Activated T-helper 1 cell treated with anti-CD3 and anti-CD28 coated beads, Interleukin-12 subunit alpha, Interleukin-12 subunit beta, Interleukin-2, Interleukin-4 antibody, amounts not matched to agents 30 ng/mL and 10 ng/mL and 1 ng/mL, durations not matched to agents 14 hours and 24 hours and 36 hours (primary cell): Measurements from ENCODE around the gene ABHD12. TPM values are rescaled to one million over a fixed set of nuclear protein-coding genes. Genes with fewer than 3 reads are reported as not detected.
"Not testable (repeated sequence)": the region's sequence is repeated elsewhere in the genome, so short reads cannot be mapped to it uniquely, and the experiment has no call there.

Experiments
- DNase-seq: peaks from one replicate; pipeline ENCODE4 v3.0.0; 2021; ENCODE audit warnings: low spot score
- H3K27ac Mint-ChIP-seq: one replicate; pipeline ENCODE4 v1.8.0; 2021; ENCODE audit warnings: mild to moderate bottlenecking, mixed read lengths
- H3K27me3 Mint-ChIP-seq: one replicate; pipeline ENCODE4 v1.8.0; 2022; ENCODE audit warnings: mild to moderate bottlenecking, moderate library complexity, mixed read lengths; ENCODE audit not compliant: insufficient read depth
- H3K36me3 Mint-ChIP-seq: one replicate; pipeline ENCODE4 v1.8.0; 2021; ENCODE audit warnings: low read depth, mixed read lengths
- H3K4me1 Mint-ChIP-seq: one replicate; pipeline ENCODE4 v1.8.0; 2021; ENCODE audit warnings: low read depth, mixed read lengths
- H3K4me3 Mint-ChIP-seq: one replicate; pipeline ENCODE4 v1.8.0; 2021; ENCODE audit warnings: mild to moderate bottlenecking, moderate library complexity, mixed read lengths
- H3K9me3 Mint-ChIP-seq: one replicate; pipeline ENCODE4 v1.8.0; 2021; ENCODE audit warnings: mixed read lengths
- intact Hi-C: fragments of 100-400 bp; cut with micrococcal nuclease; formaldehyde crosslinking; loops from one replicate; pipeline ENCODE4 v1.15.1; 2024
- total RNA-seq: library from RNA; stranded (reverse); gene quantifications from 2 replicates; pipeline ENCODE4 v1.2.3, GENCODE V29; 2022

ABHD12 gene
- total RNA-seq = 37.0 and 37.6 TPM in 2 replicates

DNA sequence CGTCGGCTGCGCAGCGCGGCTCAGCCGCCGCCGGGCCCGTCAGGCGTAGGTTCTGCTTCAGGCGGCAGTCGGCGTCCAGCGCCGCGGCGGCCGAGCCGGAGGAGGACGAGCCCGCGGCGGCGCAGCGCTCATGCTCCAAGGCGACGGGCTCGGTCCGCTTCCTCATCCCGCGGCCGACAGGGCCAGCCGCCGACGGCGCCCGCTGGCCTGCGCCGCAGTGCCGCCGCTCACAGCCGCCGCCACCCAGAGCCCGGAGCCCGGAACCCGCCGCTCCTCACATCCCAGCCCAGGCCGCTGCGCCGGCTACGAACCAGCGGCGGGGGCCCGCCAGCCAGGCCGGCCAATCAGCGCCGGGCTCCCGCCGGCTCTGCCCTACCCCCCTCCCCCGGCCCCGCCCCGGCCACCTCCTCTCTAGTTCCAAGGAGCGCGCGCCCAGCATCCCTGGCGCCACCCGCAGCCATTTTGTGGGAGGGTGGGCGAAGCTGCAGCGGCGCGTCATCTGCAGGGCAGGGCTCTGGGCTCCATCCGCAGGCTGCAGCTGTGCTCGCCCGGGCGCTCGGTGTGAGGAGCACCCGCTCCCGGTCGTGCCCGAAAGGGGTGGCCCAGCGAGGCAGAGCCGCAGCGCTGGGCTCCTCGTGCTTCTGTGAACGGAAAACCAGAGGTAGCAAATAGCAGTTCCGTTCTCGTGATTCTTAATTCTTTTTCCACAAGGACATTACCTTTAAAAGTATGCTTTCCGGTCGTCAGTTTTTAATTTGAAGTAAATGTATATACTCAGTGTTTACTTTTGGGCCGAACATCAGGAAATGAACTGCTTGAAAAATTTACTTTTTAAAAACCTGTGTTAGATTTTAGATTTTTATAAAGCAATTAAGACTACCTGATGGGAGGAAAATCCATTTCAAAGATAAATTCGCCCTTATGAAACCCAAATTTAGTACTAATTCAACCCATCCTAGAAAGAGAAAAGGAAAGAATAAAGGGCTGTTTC lies at the start of gene ABHD12:
TSS of gene ABHD12 (minus strand) at position 298 of the 991 bp plus-strand sequence. CDS start at position 166, 132 bp downstream.
- intact Hi-C loops = loop anchor here (1.0 to 5.0 kb wide), 11 partner anchors 16 to 444 kb away; partner anchors contain the start of genes ACSS1, APMAP, CST7 and ENTPD6
- DNase-seq = peak; percentile 93
- peaks cover 8% of the 10 kb centered on the region for H3K36me3 Mint-ChIP-seq
- H3K9me3 Mint-ChIP-seq = no peaks in the 10 kb centered on the region
- H3K4me3 Mint-ChIP-seq = peak within 1 kb of the TSS; percentile 90
- H3K4me1 Mint-ChIP-seq = peaks cover 18% of the 10 kb centered on the region
- H3K27me3 Mint-ChIP-seq = peaks cover 6% of the 10 kb centered on the region
- H3K27ac Mint-ChIP-seq = peak within 1 kb of the TSS; percentile 88

DNA sequence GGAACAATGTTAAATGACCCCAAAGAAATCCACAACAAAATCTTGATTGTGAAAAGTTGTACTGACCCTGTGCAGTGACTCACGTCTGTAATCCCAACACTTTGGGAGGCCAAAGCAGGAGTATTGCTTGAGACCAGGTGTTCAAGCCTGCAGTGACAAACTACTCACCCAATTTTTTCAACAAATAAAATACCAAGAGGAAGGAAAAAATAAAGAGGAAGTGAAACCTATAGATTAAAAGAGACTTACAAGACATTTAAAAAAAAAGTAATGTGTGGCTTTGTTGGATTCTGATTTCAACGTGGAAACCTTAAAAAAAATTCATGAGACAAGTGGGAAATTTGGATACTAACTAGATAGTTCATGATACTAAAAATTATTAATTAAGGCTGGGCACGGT lies 48.7 kb upstream of the ABHD12 start:
- H3K4me3 Mint-ChIP-seq = no peak overlapping the region
- no peak for DNase-seq
- no peaks in the 10 kb centered on the region for H3K9me3 Mint-ChIP-seq
- H3K36me3 Mint-ChIP-seq = peaks cover 31% of the 10 kb centered on the region
- H3K27me3 Mint-ChIP-seq = no peaks in the 10 kb centered on the region
- intact Hi-C loops = no loop called here
- H3K4me1 Mint-ChIP-seq = peaks cover 5% of the 10 kb centered on the region
- H3K27ac Mint-ChIP-seq = no peak overlapping the region

DNA sequence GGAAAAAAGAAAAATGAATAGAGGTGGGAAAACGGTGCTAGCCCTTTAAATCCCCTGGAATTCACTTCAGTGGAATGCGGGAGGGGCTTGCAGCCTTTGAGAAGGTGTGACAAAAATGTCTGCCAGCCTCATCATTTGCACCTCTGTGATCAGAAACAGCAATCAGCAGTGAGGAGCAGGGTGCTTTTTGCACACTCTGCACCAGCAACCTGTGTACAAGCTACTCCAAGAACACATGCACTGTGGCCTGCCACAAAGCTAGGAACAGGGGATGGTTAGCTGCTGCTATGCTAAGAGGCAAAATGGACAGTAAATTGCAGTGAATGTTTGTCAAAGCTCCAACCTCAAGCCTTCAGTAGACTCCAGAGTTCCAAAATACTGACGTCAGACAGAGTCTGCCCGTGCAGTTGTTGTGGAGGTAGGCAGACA lies 46.5 kb upstream of the ABHD12 start:
- Mint-ChIP-seq H3K36me3 (peaks cover 34% of the 10 kb centered on the region), H3K27ac (no peak overlapping the region)
- intact Hi-C loops = no loop called here

DNA sequence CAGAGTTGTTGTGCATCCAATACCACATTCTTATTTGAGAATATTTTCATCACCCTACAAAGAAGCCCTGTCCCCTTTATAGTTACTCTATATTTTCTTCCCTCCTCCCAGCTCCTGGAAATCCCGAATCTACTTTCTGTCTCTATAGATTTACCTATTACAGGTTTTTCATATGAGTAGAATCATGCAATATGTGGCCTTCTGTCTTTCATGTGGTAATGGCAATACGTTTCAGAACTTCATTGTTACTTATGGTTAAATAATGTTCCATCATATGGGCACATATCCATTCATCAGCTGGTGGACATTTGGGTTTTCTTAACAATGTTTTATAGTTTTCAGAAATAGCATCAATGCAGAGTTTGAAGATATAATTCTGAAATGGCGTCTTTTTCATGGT lies 33.9 kb upstream of the ABHD12 start:
- no peak for DNase-seq
- H3K9me3 Mint-ChIP-seq = no peaks in the 10 kb centered on the region
- peaks cover 4% of the 10 kb centered on the region for H3K4me1 Mint-ChIP-seq
- no peak overlapping the region for H3K27ac Mint-ChIP-seq
- H3K36me3 Mint-ChIP-seq = peaks cover 34% of the 10 kb centered on the region
- intact Hi-C loops = no loop called here
- no peak overlapping the region for H3K4me3 Mint-ChIP-seq
- no peaks in the 10 kb centered on the region for H3K27me3 Mint-ChIP-seq

More for the DNA sequence above, 46.5 kb upstream of the ABHD12 start:
- H3K4me1 Mint-ChIP-seq = peaks cover 5% of the 10 kb centered on the region
- H3K4me3 Mint-ChIP-seq = no peak overlapping the region
- H3K27me3 Mint-ChIP-seq = no peaks in the 10 kb centered on the region
- no peaks in the 10 kb centered on the region for H3K9me3 Mint-ChIP-seq
- no peak for DNase-seq

DNA sequence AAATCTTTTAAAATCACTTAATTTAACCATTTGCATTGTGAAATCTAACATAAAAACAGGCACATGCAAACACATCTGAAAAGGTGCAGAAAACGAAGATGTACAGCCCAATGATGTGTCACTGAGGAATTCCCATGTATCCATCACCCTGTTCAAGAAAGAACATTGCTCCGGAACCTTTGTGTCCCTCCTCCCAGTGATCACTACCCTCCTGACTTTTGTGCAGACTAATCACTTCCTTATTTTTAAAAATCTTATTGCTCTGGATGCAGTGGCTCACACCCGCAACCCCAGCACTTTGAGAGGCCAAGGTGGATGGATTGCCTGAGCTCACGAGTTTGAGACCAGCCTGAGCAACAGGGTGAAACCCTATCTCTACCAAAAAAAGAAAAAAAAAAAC lies 31.4 kb upstream of the ABHD12 start:
- Mint-ChIP-seq H3K4me3 (no peak overlapping the region), H3K4me1 (peaks cover 14% of the 10 kb centered on the region), H3K36me3 (peaks cover 32% of the 10 kb centered on the region), H3K9me3 (no peaks in the 10 kb centered on the region), H3K27me3 (no peaks in the 10 kb centered on the region), H3K27ac (no peak overlapping the region)
- no peak for DNase-seq
- intact Hi-C loops = no loop called here

DNA sequence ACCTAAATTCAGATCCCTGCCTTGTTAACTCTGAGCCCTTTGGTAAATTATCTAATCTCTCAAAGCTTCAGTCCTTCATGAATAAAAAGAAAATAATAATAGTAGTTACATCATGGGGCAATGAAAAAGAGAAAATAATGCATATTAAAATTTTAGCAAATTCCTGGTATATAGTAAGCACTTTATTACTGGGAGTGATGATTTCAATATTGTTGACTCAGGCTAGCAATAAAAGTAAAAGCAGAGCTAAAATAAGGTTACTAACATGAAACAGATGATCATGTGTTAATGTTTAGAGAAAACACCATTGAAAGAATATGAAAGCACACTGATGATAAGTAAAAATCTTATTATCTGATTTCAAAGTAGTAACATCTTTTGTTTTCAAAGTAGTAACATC lies 30.5 kb upstream of the ABHD12 start:
- H3K4me3 Mint-ChIP-seq = no peak overlapping the region
- H3K27me3 Mint-ChIP-seq = no peaks in the 10 kb centered on the region
- H3K4me1 Mint-ChIP-seq = peaks cover 13% of the 10 kb centered on the region
- H3K27ac Mint-ChIP-seq = no peak overlapping the region
- no peak for DNase-seq
- no peaks in the 10 kb centered on the region for H3K9me3 Mint-ChIP-seq
- intact Hi-C loops = no loop called here
- H3K36me3 Mint-ChIP-seq = peaks cover 28% of the 10 kb centered on the region

DNA sequence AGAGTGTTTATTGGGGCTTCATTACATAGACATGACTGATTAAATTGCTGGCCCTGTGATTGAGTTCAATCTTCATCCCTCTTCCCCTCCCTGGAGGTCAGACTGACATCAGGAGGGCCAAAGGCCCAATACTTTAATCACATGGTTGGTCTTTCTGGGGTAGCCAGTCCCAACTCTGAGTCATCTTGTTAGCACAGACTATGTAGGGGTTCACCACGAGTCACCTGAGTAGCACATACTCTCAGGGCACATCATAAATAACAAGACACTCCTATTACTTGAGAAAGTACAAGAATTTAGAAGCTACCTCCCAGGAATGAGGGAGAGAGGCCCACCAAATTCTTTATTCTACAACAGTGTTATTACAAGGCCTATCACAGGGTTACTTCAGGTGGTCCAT lies 28.1 kb upstream of the ABHD12 start:
- no peak for DNase-seq
- Mint-ChIP-seq H3K9me3 (no peaks in the 10 kb centered on the region), H3K4me1 (peaks cover 10% of the 10 kb centered on the region), H3K27ac (no peak overlapping the region), H3K4me3 (no peak overlapping the region), H3K36me3 (peaks cover 19% of the 10 kb centered on the region), H3K27me3 (no peaks in the 10 kb centered on the region)
- intact Hi-C loops = no loop called here

DNA sequence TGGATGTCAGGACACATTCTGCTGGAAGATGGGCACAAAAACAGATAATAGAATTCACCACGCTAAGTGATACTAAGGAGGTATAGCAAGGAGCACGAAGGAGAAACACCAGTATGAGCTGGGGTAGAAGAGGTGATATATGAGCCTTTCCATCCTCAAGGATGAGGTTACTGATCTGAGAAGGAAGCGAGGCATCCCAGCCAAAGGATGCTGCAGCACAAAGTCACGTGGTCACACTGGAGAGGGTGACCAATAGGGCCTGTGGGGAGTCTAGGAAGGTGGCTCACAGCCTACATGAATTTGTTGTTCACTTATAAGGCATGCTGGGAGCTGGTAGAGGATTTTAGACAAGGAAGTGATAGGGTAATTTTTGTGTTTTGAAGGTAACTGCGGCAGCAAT lies 18.3 kb upstream of the ABHD12 start:
- intact Hi-C loops = loop anchor here (5.0 to 10.0 kb wide), 4 partner anchors 176 to 1987 kb away; partner anchors contain the start of genes CST7, NAPB, NINL and ZNF337
- peak overlapping the region; percentile 87 for H3K27ac Mint-ChIP-seq

DNA sequence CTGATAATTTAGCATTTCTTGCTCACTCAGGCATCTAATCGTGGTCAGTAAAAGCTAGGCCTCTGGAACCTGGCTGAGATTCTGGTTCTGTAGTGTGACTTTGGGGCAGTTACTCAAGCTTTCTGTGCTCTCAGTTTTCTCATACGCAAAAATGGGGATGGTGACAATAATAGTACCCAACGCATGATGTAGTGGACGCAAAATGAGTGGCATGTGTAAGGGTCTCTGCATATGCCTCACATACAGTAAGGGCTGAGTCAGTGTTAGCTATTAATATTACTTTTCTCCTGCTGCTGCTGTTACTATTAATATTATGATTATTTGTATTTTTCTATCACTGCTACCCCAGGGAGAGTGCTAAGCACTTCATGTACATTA lies 17.5 kb upstream of the ABHD12 start:
- no peak for DNase-seq
- Mint-ChIP-seq H3K4me1 (peaks cover 27% of the 10 kb centered on the region), H3K9me3 (peaks cover 13% of the 10 kb centered on the region), H3K36me3 (peaks cover 6% of the 10 kb centered on the region), H3K27me3 (no peaks in the 10 kb centered on the region), H3K27ac (peak overlapping the region; percentile 87), H3K4me3 (peak overlapping the region; percentile 86)
- intact Hi-C loops = loop anchor here (5.0 to 10.0 kb wide), 4 partner anchors 177 to 1986 kb away; partner anchors contain the start of genes CST7, NAPB, NINL and ZNF337

More for the DNA sequence above, 18.3 kb upstream of the ABHD12 start:
- H3K9me3 Mint-ChIP-seq = peaks cover 7% of the 10 kb centered on the region
- no peak for DNase-seq
- H3K36me3 Mint-ChIP-seq = peaks cover 9% of the 10 kb centered on the region
- no peaks in the 10 kb centered on the region for H3K27me3 Mint-ChIP-seq
- H3K4me1 Mint-ChIP-seq = peaks cover 31% of the 10 kb centered on the region
- H3K4me3 Mint-ChIP-seq = peak overlapping the region; percentile 86

DNA sequence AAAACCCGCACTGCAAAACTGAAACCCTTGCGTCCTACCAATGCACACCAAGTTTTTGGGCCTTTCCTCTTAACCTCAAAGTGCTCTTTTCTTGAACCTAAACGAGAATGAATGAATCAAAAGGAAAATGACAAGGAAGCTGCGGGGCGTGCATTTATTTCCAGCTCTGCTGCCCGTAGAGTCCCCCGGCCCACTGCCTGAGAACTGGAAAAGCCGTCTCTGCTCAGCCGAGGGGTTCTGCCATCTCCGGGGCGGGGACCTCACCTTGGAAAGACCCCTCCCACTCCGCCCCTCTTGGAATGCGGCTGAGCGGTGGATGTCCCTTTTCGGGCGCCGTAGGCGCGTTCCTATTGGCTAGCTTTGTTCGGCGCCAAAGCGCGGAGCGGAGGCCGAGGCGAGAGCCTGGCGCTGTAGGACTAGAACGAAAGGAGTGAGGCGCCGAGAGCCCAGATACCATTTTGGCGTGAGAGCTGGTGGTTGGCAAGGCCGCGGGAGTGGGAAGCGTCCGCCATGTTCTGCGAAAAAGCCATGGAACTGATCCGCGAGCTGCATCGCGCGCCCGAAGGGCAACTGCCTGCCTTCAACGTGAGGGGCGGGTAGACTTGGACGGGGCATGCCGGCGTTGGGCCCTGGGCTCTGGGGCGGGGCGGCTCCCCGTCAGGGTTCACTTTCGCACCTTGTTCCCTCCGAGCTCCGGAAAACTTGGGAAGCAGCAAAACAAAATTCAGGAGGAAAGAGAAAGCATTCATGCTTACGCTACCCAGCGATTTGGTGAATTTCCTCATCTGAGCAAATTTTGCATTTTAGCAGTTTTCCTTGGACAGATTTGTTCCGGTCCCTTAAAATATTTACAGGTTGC lies 16.9 kb upstream of the ABHD12 start, which contains the start of gene GINS1:
TSS of gene GINS1 (plus strand) at position 363 of the 859 bp plus-strand sequence. CDS start at position 511, 148 bp downstream.
- Mint-ChIP-seq H3K27me3 (no peaks in the 10 kb centered on the region), H3K4me3 (peak within 1 kb of the TSS; percentile 86), H3K36me3 (peaks cover 6% of the 10 kb centered on the region), H3K9me3 (peaks cover 16% of the 10 kb centered on the region), H3K4me1 (peaks cover 27% of the 10 kb centered on the region), H3K27ac (peak within 1 kb of the TSS; percentile 87)
- DNase-seq = peak; percentile 85
- intact Hi-C loops = loop anchor here (1.0 to 10.0 kb wide), 11 partner anchors 17 to 1985 kb away; partner anchors contain the start of genes ABHD12, ACSS1, CST7 and NANP

DNA sequence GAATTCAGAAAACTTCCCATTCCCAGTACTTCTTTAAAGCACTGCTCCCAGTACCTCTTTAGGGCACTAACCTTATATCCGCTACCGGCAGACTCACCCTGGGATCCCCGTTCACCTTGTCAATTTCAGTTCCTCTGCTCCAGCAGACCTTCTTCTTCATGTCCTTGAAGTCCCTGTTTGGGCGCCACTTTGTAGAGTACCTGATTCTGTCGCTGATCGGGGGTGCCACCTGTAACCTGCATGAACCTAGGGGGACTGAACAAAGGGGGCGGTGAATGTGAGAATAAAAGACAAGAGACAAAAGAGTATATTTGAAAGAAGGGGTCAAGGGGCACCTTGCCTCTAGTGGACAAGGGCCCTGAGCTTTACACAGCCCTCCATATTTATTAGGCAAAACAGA lies 11.9 kb upstream of the ABHD12 start:
- DNase-seq = no peak
- Mint-ChIP-seq H3K36me3 (no peaks in the 10 kb centered on the region), H3K9me3 (peaks cover 19% of the 10 kb centered on the region), H3K4me3 (no peak overlapping the region), H3K27ac (no peak overlapping the region), H3K27me3 (peaks cover 4% of the 10 kb centered on the region), H3K4me1 (peaks cover 6% of the 10 kb centered on the region)
- intact Hi-C loops = loop anchor here (10.0 kb wide), 1 partner anchor 182 kb away; the partner anchor contains the start of gene NINL

DNA sequence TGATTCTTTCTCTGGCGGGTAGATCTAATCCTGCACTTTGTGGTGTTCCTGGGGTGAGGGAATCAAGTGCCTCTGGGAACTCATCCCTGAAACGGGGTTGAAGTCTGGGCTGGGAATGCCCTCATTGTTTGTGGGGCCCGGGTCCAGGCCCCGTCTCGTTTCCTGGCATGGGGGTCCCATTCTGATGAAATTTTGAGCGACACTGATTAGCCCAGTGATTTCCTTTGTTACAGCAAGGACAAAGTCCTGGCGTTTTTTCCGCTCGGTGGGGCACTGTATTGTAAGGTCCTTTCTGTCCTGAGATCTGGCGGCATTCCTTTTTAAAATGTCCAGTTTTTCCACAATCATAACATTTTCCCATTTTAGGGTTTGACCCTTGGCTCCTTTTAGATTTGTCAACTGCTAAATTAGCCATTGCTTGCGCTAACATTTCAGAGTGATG lies 9.7 kb upstream of the ABHD12 start:
- not testable (repeated sequence) for H3K4me1 Mint-ChIP-seq, H3K4me3 Mint-ChIP-seq, H3K36me3 Mint-ChIP-seq, H3K27ac Mint-ChIP-seq, DNase-seq
- intact Hi-C loops = loop anchor here (10.0 kb wide), 1 partner anchor 184 kb away; the partner anchor contains the start of gene NINL
- Mint-ChIP-seq H3K27me3 (peaks cover 14% of the 10 kb centered on the region), H3K9me3 (peaks cover 19% of the 10 kb centered on the region)
